ENCODE data around the gene PCDHGB3. TPM values are rescaled to one million over a fixed set of nuclear protein-coding genes. Genes with fewer than 3 reads are reported as not detected.
"Not testable (repeated sequence)": the region's sequence is repeated elsewhere in the genome, so short reads cannot be mapped to it uniquely, and the experiment has no call there.

Gene PCDHGB3
- total RNA-seq, 1 donor from 2014 or later = 5.5 TPM

DNA sequence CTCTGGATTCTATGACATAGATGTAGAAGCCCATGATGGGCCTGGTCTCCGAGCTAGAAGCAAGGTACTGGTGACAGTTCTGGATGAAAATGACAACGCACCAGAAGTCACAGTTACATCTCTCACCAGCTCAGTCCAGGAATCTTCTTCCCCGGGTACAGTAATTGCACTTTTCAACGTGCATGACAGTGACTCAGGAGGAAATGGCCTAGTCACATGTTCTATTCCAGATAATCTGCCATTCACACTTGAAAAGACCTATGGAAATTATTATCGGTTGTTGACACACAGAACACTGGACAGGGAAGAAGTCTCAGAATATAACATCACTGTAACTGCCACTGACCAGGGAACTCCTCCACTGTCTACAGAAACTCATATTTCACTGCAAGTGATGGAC is 13.9 kb upstream of the PCDHGB3 start:
- no peak for DNase-seq (ENCODE audit: extremely low read depth, low read depth, low spot score)

DNA sequence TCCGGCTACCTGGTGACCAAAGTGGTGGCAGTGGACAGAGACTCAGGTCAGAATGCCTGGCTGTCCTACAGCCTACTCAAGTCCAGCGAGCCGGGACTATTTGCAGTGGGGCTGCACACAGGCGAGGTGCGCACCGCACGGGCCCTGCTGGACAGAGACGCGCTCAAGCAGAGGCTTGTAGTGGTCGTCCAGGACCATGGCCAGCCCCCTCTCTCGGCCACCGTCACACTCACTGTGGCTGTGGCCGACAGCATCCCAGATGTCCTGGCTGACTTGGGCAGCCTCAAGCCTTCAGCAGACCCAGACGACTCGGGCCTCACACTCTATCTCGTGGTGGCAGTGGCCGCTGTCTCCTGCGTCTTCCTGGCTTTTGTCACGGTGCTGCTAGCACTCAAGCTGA is 13.1 kb upstream of the PCDHGB3 start:
- no peak for DNase-seq (ENCODE audit: extremely low read depth, low read depth, low spot score)

DNA sequence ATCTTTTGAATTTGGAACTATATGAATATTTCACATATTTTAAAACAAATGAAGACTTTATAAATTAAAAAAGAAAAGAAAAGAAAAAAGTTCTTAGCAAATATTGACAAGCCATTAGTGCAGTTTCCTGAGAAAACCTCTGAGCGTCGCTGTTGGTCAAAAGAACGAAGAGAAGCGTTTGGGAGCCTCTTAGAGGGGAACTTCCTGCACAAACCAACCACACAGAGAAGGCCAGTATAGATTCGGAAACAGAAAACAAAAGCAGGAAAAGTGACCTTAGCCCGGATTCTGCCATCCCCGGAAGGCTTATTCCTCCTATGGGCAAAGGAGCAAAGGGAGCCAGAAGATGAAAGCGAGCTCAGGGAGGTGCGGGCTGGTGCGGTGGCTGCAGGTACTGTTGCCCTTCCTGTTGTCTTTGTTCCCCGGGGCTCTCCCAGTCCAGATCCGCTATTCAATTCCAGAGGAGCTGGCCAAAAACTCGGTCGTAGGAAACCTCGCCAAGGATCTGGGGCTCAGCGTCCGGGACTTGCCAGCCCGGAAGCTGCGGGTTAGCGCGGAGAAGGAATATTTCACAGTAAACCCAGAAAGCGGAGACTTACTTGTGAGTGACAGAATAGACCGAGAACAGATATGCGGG is 10.1 kb upstream of the PCDHGB3 start, which contains the start of gene PCDHGB2:
PCDHGB2 (plus strand) TSS at position 205 of the 637 bp plus-strand sequence; CDS start at position 347, 142 bp downstream.
- DNase-seq (ENCODE audit: extremely low read depth, low read depth, low spot score) = no peak

DNA sequence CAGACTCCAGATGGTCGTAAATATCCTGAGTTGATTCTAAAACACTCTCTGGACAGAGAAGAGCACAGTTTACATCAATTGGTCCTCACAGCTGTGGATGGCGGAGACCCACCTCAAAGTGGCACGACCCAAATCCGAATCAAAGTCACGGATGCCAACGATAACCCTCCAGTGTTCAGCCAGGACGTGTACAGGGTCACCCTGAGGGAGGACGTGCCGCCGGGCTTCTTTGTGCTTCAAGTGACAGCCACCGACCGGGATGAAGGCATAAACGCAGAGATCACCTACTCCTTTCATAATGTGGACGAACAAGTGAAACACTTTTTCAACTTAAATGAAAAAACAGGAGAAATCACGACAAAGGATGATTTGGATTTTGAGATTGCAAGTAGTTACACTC is 9.4 kb upstream of the PCDHGB3 start:
- no peak for DNase-seq (ENCODE audit: extremely low read depth, low read depth, low spot score)

DNA sequence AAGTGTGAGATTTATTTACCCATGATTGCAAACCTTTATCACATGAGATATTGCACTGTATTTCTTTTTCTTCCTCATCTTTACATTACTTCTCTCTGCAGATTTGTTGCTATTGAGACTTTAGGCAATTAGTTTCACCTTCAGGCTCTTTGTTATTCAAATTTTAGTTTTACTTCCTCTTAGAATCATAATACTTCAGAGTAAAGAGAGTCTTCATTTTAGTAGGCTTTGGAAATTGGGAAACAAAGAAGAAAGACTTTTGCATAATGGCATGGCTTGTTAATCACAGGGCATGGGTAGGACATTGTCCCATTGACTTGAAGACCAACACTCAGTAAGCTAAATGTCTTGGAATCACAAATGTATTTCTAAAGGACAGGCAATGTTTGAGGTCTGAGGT is 7.3 kb upstream of the PCDHGB3 start:
- DNase-seq (ENCODE audit: extremely low read depth, low read depth, low spot score) = no peak

DNA sequence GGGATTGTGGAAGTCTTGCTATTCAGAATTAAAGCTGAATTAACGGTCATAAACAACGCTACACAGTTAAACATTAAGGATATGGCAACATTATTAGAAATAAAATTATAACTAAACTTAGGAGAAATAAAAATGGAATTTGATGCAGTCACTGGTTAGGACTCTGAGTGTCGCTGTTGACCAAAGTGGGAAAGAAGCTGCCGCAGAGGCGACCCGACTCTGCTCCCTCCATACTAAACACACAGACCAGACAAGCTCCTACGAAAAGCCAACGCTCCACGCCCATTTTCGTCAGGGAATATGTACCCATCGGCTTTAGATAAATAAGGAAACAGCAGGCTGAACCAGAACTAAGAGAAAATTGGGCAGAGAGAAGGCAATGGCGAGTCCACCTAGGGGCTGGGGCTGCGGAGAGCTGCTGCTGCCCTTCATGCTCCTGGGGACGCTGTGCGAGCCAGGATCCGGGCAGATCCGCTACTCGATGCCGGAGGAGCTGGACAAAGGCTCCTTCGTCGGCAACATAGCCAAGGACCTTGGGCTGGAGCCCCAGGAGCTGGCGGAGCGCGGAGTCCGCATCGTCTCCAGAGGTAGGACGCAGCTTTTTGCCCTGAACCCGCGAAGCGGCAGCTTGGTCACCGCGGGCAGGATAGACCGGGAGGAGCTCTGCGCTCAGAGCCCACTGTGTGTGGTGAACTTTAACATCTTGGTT is 5.9 kb upstream of the PCDHGB3 start, which contains the start of gene PCDHGA5:
PCDHGA5 (plus strand) TSS at position 211 of the 709 bp plus-strand sequence; CDS start at position 380, 169 bp downstream.
- DNase-seq (ENCODE audit: extremely low read depth, low read depth, low spot score) = no peak

DNA sequence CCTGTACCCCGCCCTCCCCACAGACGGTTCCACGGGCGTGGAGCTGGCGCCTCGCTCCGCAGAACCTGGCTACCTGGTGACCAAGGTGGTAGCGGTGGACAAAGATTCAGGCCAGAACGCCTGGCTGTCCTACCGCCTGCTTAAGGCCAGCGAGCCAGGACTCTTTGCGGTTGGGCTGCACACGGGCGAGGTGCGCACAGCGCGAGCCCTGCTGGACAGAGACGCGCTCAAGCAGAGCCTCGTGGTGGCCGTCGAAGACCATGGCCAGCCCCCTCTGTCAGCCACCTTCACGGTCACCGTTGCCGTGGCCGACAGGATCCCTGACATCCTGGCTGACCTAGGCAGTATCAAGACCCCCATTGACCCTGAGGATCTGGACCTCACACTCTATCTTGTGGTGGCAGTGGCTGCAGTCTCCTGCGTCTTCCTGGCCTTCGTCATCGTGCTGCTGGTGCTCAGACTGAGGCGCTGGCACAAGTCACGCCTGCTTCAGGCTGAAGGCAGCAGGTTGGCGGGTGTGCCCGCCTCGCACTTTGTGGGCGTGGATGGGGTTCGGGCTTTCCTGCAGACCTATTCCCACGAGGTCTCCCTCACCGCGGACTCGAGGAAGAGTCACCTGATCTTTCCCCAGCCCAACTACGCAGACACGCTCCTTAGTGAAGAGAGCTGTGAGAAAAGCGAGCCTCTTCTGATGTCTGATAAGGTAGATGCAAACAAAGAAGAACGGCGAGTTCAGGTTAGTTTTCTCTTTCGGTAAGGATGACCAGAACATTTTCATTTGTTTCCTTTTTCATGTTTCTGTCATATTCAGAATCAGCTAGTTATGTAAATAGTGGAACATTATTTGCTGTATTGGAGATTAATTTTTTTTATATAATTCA is 3.8 kb upstream of the PCDHGB3 start:
- DNase-seq (ENCODE audit: extremely low read depth, low read depth, low spot score) = no peak

DNA sequence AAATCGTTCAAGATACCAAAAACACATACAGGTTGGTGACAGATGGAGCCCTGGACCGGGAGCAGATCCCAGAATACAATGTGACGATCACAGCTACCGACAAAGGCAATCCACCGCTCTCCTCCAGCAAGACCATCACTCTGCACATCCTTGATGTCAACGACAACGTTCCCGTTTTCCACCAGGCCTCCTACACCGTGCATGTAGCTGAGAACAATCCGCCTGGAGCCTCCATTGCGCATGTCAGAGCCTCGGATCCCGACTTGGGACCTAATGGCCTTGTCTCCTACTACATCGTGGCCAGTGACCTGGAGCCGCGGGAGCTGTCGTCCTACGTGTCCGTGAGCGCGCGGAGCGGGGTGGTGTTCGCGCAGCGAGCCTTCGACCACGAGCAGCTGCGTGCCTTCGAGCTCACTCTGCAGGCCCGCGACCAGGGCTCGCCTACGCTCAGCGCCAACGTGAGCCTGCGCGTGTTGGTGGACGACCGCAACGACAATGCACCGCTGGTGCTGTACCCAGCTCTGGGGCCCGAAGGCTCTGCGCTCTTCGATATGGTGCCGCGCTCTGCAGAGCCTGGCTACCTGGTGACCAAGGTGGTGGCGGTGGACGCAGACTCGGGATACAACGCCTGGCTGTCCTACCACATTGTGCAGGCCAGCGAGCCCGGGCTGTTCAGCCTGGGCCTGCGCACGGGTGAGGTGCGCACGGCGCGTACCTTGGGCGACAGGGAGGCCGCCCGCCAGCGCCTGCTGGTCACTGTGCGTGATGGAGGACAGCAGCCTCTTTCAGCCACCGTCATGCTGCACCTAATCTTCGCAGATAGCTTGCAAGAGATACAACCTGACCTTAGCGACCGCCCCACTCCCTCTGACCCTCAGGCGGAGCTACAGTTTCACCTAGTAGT is 1.8 kb downstream of the PCDHGB3 start:
- DNase-seq (ENCODE audit: extremely low read depth, low read depth, low spot score) = no peak

DNA sequence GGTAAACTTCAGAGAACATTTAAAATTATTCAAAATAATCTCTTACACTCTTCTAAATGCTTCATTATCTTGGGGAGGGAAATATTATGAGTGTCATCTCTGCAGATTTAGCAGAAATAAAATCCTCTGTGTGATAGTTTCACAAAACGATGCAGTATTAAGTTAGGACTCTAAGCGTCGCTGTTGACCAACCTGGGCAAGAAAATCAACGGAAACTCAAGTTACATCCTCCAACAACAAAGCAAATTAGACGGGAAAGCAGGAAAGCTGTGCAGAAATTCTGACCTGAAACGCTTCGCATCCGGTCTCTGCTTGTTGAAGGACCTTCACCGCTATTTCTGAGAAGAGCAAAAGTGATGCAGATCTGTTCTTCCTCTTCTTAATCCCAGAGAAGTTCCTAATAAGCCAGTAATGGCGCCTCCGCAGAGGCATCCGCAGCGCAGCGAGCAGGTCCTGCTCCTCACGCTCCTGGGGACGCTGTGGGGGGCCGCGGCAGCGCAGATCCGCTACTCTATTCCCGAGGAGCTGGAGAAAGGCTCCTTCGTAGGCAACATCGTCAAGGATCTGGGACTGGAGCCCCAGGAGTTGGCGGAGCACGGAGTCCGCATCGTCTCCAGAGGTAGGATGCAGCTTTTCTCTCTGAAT is 3.8 kb downstream of the PCDHGB3 start, which contains the start of gene PCDHGA6:
PCDHGA6 (plus strand) TSS at position 219 of the 645 bp plus-strand sequence; CDS start at position 412, 193 bp downstream.
- no peak for DNase-seq (ENCODE audit: extremely low read depth, low read depth, low spot score)

DNA sequence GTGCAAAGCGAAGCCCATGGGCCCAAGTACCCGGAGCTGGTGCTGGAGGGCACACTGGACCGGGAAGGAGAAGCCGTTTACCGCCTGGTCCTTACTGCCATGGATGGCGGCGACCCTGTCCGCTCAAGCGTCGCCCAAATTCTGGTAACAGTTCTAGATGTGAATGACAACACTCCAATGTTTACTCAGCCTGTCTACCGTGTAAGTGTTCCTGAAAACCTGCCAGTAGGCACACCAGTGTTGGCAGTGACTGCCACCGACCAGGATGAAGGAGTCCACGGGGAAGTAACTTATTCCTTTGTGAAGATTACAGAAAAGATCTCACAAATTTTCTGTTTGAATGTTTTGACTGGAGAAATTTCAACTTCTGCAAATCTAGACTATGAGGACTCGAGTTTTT is 4.6 kb downstream of the PCDHGB3 start:
- DNase-seq (ENCODE audit: extremely low read depth, low read depth, low spot score) = no peak

DNA sequence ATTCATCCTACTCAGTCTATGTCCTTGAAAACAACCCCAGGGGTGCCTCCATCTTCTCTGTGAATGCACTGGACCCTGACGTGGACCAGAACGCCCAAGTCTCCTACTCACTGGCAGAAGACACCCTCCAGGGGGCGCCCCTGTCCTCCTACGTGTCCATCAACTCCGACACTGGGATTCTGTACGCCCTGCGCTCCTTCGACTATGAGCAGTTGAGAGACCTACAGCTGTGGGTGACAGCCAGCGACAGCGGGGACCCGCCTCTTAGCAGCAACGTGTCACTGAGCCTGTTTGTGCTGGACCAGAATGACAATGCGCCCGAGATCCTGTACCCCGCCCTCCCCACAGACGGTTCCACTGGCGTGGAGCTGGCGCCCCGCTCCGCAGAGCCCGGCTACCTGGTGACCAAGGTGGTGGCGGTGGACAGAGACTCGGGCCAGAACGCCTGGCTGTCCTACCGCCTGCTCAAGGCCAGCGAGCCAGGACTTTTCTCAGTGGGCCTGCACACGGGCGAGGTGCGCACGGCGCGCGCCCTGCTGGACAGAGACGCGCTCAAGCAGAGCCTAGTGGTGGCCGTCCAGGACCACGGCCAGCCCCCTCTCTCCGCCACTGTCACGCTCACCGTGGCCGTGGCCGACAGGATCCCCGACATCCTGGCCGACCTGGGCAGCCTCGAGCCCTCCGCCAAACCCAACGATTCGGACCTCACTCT is 5.6 kb downstream of the PCDHGB3 start:
- DNase-seq (ENCODE audit: extremely low read depth, low read depth, low spot score) = not testable (repeated sequence)

DNA sequence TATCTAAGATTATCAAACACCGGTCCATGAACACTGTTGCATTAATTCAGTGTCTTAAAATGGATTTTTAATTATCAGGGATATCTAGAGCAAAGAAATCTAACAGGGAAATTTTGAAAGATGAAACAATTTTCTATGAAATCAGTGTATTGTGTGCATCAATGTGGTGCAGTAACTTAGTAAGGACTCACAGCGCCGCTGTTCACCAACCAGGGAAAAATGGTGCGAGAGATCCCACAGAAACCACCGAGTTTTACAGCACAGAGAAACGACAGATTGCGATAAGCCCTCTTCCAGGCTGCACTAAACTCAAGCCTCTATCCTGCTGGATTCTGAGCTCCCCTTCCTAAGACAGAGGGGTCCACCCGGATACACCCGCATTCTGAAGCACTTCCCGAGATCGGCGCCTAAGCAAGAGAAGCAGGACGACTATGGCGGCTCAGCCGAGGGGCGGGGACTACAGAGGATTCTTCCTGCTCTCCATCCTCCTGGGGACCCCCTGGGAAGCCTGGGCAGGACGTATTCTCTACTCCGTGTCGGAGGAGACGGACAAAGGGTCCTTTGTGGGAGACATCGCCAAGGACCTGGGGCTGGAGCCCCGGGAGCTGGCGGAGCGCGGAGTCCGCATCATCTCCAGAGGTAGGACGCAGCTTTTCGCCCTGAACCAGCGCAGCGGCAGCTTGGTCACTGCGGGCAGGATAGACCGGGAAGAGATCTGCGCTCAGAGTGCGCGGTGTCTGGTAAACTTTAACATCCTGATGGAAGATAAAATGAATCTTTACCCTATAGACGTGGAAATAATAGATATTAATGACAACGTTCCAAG is 12.6 kb downstream of the PCDHGB3 start, which contains the start of gene PCDHGA7:
PCDHGA7 (plus strand) TSS at position 274 of the 826 bp plus-strand sequence; CDS start at position 432, 158 bp downstream.
- no peak for DNase-seq (ENCODE audit: extremely low read depth, low read depth, low spot score)

DNA sequence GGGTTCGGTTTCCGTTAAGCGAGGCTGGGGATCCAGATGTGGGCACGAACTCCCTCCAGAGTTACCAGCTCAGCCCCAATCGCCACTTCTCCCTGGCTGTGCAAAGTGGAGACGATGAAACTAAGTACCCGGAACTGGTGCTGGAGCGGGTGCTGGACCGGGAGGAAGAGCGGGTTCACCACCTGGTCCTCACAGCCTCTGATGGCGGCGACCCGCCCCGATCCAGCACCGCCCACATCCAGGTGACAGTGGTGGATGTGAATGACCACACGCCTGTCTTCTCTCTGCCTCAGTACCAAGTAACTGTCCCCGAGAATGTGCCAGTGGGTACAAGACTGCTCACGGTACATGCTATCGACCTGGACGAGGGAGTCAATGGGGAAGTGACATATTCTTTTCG is 13.3 kb downstream of the PCDHGB3 start:
- DNase-seq (ENCODE audit: extremely low read depth, low read depth, low spot score) = no peak

DNA sequence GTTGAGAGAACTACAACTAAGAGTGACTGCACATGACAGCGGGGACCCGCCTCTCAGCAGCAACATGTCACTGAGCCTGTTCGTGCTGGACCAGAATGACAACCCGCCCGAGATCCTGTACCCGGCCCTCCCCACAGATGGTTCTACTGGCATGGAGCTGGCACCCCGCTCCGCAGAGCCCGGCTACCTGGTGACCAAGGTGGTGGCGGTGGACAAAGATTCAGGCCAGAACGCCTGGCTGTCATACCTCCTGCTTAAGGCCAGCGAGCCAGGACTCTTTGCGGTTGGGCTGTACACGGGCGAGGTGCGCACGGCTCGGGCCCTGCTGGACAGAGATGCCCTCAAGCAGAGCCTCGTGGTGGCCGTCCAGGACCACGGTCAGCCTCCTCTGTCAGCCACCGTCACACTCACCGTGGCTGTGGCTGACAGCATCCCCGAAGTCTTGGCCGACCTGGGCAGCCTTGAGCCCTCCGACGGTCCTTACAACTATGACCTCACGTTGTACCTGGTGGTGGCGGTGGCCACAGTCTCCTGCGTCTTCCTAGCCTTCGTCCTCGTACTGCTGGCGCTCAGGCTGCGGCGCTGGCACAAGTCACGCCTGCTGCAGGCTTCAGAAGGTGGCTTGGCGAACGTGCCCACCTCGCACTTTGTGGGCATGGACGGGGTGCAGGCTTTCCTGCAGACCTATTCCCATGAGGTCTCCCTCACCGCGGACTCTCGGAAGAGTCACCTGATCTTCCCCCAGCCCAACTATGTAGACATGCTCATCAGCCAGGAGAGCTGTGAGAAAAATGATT is 14.6 kb downstream of the PCDHGB3 start:
- no peak for DNase-seq (ENCODE audit: extremely low read depth, low read depth, low spot score)

DNA sequence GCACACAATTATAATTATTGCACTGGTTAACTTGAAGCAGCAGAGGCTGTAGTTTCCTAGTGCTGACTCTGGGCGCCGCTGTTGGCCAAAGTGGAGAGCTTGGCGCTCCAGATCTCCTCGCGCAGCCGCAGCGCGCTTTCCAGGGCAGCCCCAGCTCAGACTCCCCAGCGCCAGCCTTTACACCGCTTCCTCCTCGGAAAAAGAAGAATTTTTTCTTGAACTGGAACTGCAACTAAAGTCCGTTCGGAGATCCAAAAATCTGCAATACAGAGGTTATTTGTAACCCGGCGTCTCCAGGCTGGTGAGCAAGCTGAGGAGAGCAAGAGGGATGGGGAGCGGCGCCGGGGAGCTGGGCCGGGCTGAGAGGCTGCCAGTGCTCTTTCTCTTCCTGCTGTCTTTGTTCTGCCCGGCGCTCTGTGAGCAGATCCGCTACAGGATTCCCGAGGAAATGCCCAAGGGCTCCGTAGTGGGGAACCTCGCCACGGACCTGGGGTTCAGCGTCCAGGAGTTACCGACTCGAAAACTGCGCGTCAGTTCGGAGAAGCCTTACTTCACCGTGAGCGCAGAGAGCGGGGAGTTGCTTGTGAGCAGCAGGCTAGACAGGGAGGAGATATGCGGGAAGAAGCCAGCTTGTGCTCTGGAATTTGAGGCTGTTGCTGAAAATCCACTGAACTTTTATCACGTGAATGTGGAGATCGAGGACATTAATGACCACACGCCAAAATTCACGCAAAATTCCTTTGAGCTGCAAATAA is 17.7 kb downstream of the PCDHGB3 start, which contains the start of gene PCDHGB4:
PCDHGB4 (plus strand) TSS at position 142 of the 755 bp plus-strand sequence; CDS start at position 329, 187 bp downstream.
- DNase-seq (ENCODE audit: extremely low read depth, low read depth, low spot score) = not testable (repeated sequence)

DNA sequence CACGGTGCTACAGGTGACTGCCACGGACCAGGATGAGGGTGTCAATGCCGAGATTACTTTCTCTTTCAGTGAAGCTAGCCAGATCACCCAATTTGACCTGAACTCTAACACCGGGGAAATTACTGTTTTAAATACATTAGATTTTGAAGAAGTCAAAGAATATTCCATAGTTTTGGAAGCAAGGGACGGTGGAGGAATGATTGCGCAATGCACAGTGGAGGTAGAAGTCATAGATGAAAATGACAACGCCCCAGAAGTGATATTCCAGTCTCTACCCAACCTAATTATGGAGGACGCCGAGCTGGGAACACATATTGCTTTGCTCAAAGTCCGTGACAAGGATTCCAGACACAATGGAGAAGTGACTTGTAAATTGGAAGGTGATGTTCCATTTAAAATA is 18.6 kb downstream of the PCDHGB3 start:
- no peak for DNase-seq (ENCODE audit: extremely low read depth, low read depth, low spot score)

Data from glomerular endothelial cell (primary cell).